ENCODE results near the gene TERT.

Gene TERT

GRCh38 chr5:1220351-1220750, 74.5 kb downstream of the TERT start:
- Histone ChIP-seq H3K14ac (ENCODE audit: low read length) (no peak overlapping the region), H3K36me3 (replicated peaks in 1 of 2; ENCODE audit: control insufficient read depth in 2 of 2, insufficient read depth in 2 of 2, low read length in 2 of 2) (peaks cover 0 to 2% of the 10 kb centered on the region in 2 donors), H3K23ac (ENCODE audit: low read depth, low read length, poor library complexity) (peak overlapping the region; percentile 77), H2BK120ac (ENCODE audit: low read depth, low read length) (no peak overlapping the region), H3K27me3 (ENCODE audit: control insufficient read depth in 3 of 3, insufficient read depth in 3 of 3, low read depth in 1 of 3, low read length in 3 of 3) (peaks cover 0 to 13% (median 4%) of the 10 kb centered on the region in 3 experiments), H4K8ac (ENCODE audit: low read depth, low read length) (no peak overlapping the region), H2BK5ac (ENCODE audit: low read length) (no peak overlapping the region), H3K9me3 (replicated peaks in 1 of 2; ENCODE audit: control insufficient read depth in 2 of 2, insufficient read depth in 1 of 2, low read depth in 1 of 2, low read length in 2 of 2) (peaks cover 0 to 9% of the 10 kb centered on the region in 2 donors), H3K18ac (ENCODE audit: low read length) (no peak overlapping the region), H2BK15ac (ENCODE audit: low read length) (no peak overlapping the region), H3K9ac (ENCODE audit: low read depth, low read length, poor library complexity) (no peak overlapping the region), H3K4me1 (ENCODE audit: control insufficient read depth in 2 of 2, insufficient read depth in 1 of 2, low read depth in 1 of 2, low read length in 2 of 2) (peaks cover 0 to 3% of the 10 kb centered on the region in 2 donors), H4K91ac (ENCODE audit: low read depth, low read length, poor library complexity) (no peak overlapping the region), H2AK5ac (ENCODE audit: low read depth, low read length) (no peak overlapping the region), H2BK12ac (ENCODE audit: low read length) (no peak overlapping the region), H3K4me2 (ENCODE audit: insufficient read depth, low read length, poor library complexity, severe bottlenecking) (no peak overlapping the region), H3K27ac (replicated peaks; ENCODE audit: low read length) (no peak overlapping the region), H3K4ac (ENCODE audit: low read length) (no peak overlapping the region), H3K4me3 (ENCODE audit: low read length in 2 of 2) (no peak overlapping the region), H3K79me1 (ENCODE audit: low read depth, low read length) (peaks cover 5% of the 10 kb centered on the region), H2AFZ (ENCODE audit: low read length) (no peak overlapping the region)
- no CpG with 5 or more reads among the region's 9 CpGs for whole genome bisulfite sequencing, 2 donors (ENCODE audit: extremely low coverage in 2 of 2, insufficient read length in 2 of 2, insufficient replicate concordance in 1 of 2)
- DNase-seq (ENCODE audit: low spot score) = no peak

GRCh38 chr5:1219768-1220100, 75.1 kb downstream of the TERT start:
- Histone ChIP-seq H4K91ac (ENCODE audit: low read depth, low read length, poor library complexity) (no peak overlapping the region), H4K8ac (ENCODE audit: low read depth, low read length) (no peak overlapping the region), H3K27ac (replicated peaks; ENCODE audit: low read length) (no peak overlapping the region), H2BK120ac (ENCODE audit: low read depth, low read length) (no peak overlapping the region), H2BK5ac (ENCODE audit: low read length) (no peak overlapping the region), H3K4me1 (ENCODE audit: control insufficient read depth in 2 of 2, insufficient read depth in 1 of 2, low read depth in 1 of 2, low read length in 2 of 2) (peaks cover 0 to 3% of the 10 kb centered on the region in 2 donors), H3K4me2 (ENCODE audit: insufficient read depth, low read length, poor library complexity, severe bottlenecking) (no peak overlapping the region), H3K14ac (ENCODE audit: low read length) (no peak overlapping the region), H3K27me3 (ENCODE audit: control insufficient read depth in 3 of 3, insufficient read depth in 3 of 3, low read depth in 1 of 3, low read length in 3 of 3) (peaks cover 0 to 9% (median 4%) of the 10 kb centered on the region in 3 experiments), H2AK5ac (ENCODE audit: low read depth, low read length) (no peak overlapping the region), H3K4me3 (ENCODE audit: low read length in 2 of 2) (no peak overlapping the region), H3K9me3 (replicated peaks in 1 of 2; ENCODE audit: control insufficient read depth in 2 of 2, insufficient read depth in 1 of 2, low read depth in 1 of 2, low read length in 2 of 2) (peaks cover 0 to 9% of the 10 kb centered on the region in 2 donors), H3K23ac (ENCODE audit: low read depth, low read length, poor library complexity) (no peak overlapping the region), H3K9ac (ENCODE audit: low read depth, low read length, poor library complexity) (no peak overlapping the region), H3K4ac (ENCODE audit: low read length) (no peak overlapping the region), H2AFZ (ENCODE audit: low read length) (no peak overlapping the region), H3K18ac (ENCODE audit: low read length) (peak overlapping the region; percentile 7), H2BK15ac (ENCODE audit: low read length) (no peak overlapping the region), H2BK12ac (ENCODE audit: low read length) (no peak overlapping the region), H3K79me1 (ENCODE audit: low read depth, low read length) (peaks cover 5% of the 10 kb centered on the region), H3K36me3 (replicated peaks in 1 of 2; ENCODE audit: control insufficient read depth in 2 of 2, insufficient read depth in 2 of 2, low read length in 2 of 2) (peaks cover 0 to 2% of the 10 kb centered on the region in 2 donors)
- no peak for DNase-seq (ENCODE audit: low spot score)
- no CpG with 5 or more reads among the region's 11 CpGs for WGBS, 2 donors (ENCODE audit: extremely low coverage in 2 of 2, insufficient read length in 2 of 2, insufficient replicate concordance in 1 of 2)

GRCh38 chr5:1219098-1219767, 75.6 kb downstream of the TERT start:
- no CpG with 5 or more reads among the region's 38 CpGs for WGBS, 2 donors (ENCODE audit: extremely low coverage in 2 of 2, insufficient read length in 2 of 2, insufficient replicate concordance in 1 of 2)
- Histone ChIP-seq H2AK5ac (ENCODE audit: low read depth, low read length) (peak overlapping the region; percentile 22), H3K4ac (ENCODE audit: low read length) (no peak overlapping the region), H2BK5ac (ENCODE audit: low read length) (no peak overlapping the region), H3K14ac (ENCODE audit: low read length) (no peak overlapping the region), H4K91ac (ENCODE audit: low read depth, low read length, poor library complexity) (no peak overlapping the region), H3K23ac (ENCODE audit: low read depth, low read length, poor library complexity) (no peak overlapping the region), H3K4me1 (ENCODE audit: control insufficient read depth in 2 of 2, insufficient read depth in 1 of 2, low read depth in 1 of 2, low read length in 2 of 2) (peaks cover 0 to 3% of the 10 kb centered on the region in 2 donors), H2BK12ac (ENCODE audit: low read length) (no peak overlapping the region), H4K8ac (ENCODE audit: low read depth, low read length) (no peak overlapping the region), H3K27me3 (ENCODE audit: control insufficient read depth in 3 of 3, insufficient read depth in 3 of 3, low read depth in 1 of 3, low read length in 3 of 3) (peaks cover 0 to 6% (median 4%) of the 10 kb centered on the region in 3 experiments), H2BK120ac (ENCODE audit: low read depth, low read length) (no peak overlapping the region), H3K9me3 (replicated peaks in 1 of 2; ENCODE audit: control insufficient read depth in 2 of 2, insufficient read depth in 1 of 2, low read depth in 1 of 2, low read length in 2 of 2) (peaks cover 0 to 9% of the 10 kb centered on the region in 2 donors), H3K79me1 (ENCODE audit: low read depth, low read length) (peaks cover 5% of the 10 kb centered on the region), H3K36me3 (replicated peaks in 1 of 2; ENCODE audit: control insufficient read depth in 2 of 2, insufficient read depth in 2 of 2, low read length in 2 of 2) (peaks cover 0 to 2% of the 10 kb centered on the region in 2 donors), H2AFZ (ENCODE audit: low read length) (no peak overlapping the region), H3K4me2 (ENCODE audit: insufficient read depth, low read length, poor library complexity, severe bottlenecking) (no peak overlapping the region), H3K18ac (ENCODE audit: low read length) (peak overlapping the region; percentile 7), H3K4me3 (ENCODE audit: low read length in 2 of 2) (no peak overlapping the region), H3K27ac (replicated peaks; ENCODE audit: low read length) (no peak overlapping the region), H2BK15ac (ENCODE audit: low read length) (no peak overlapping the region), H3K9ac (ENCODE audit: low read depth, low read length, poor library complexity) (no peak overlapping the region)
- no peak for DNase-seq (ENCODE audit: low spot score)

GRCh38 chr5:1218351-1219080, 76.4 kb downstream of the TERT start:
- Histone ChIP-seq H3K9me3 (replicated peaks in 1 of 2; ENCODE audit: control insufficient read depth in 2 of 2, insufficient read depth in 1 of 2, low read depth in 1 of 2, low read length in 2 of 2) (peaks cover 0 to 9% of the 10 kb centered on the region in 2 donors), H3K18ac (ENCODE audit: low read length) (peak overlapping the region; percentile 72), H3K4me2 (ENCODE audit: insufficient read depth, low read length, poor library complexity, severe bottlenecking) (no peak overlapping the region), H2BK120ac (ENCODE audit: low read depth, low read length) (no peak overlapping the region), H3K4me3 (ENCODE audit: low read length in 2 of 2) (no peak overlapping the region), H3K27ac (replicated peaks; ENCODE audit: low read length) (no peak overlapping the region), H3K27me3 (ENCODE audit: control insufficient read depth in 3 of 3, insufficient read depth in 3 of 3, low read depth in 1 of 3, low read length in 3 of 3) (peaks cover 0 to 4% (median 3%) of the 10 kb centered on the region in 3 experiments), H2AK5ac (ENCODE audit: low read depth, low read length) (peak overlapping the region; percentile 76), H2BK12ac (ENCODE audit: low read length) (peak overlapping the region; percentile 88), H4K91ac (ENCODE audit: low read depth, low read length, poor library complexity) (no peak overlapping the region), H3K23ac (ENCODE audit: low read depth, low read length, poor library complexity) (peak overlapping the region; percentile 14), H3K79me1 (ENCODE audit: low read depth, low read length) (peaks cover 5% of the 10 kb centered on the region), H3K9ac (ENCODE audit: low read depth, low read length, poor library complexity) (peak overlapping the region; percentile 9), H3K14ac (ENCODE audit: low read length) (peak overlapping the region; percentile 31), H3K4ac (ENCODE audit: low read length) (no peak overlapping the region), H3K36me3 (replicated peaks in 1 of 2; ENCODE audit: control insufficient read depth in 2 of 2, insufficient read depth in 2 of 2, low read length in 2 of 2) (peaks cover 0 to 2% of the 10 kb centered on the region in 2 donors), H3K4me1 (ENCODE audit: control insufficient read depth in 2 of 2, insufficient read depth in 1 of 2, low read depth in 1 of 2, low read length in 2 of 2) (peaks cover 0 to 3% of the 10 kb centered on the region in 2 donors), H2BK5ac (ENCODE audit: low read length) (peak overlapping the region; percentile 48), H2BK15ac (ENCODE audit: low read length) (peak overlapping the region; percentile 27), H4K8ac (ENCODE audit: low read depth, low read length) (no peak overlapping the region), H2AFZ (ENCODE audit: low read length) (no peak overlapping the region)
- no peak for DNase-seq (ENCODE audit: low spot score)
- WGBS, 2 donors (ENCODE audit: extremely low coverage in 2 of 2, insufficient read length in 2 of 2, insufficient replicate concordance in 1 of 2) = no CpG with 5 or more reads among the region's 38 CpGs
